ENCODE measurements around the gene ZNF70. TPM values are rescaled to one million over a fixed set of nuclear protein-coding genes. Genes with fewer than 3 reads are reported as not detected.

Gene ZNF70
- total RNA-seq, 2 experiments from 2014 or later, result 1.3 to 1.9 TPM

DNA sequence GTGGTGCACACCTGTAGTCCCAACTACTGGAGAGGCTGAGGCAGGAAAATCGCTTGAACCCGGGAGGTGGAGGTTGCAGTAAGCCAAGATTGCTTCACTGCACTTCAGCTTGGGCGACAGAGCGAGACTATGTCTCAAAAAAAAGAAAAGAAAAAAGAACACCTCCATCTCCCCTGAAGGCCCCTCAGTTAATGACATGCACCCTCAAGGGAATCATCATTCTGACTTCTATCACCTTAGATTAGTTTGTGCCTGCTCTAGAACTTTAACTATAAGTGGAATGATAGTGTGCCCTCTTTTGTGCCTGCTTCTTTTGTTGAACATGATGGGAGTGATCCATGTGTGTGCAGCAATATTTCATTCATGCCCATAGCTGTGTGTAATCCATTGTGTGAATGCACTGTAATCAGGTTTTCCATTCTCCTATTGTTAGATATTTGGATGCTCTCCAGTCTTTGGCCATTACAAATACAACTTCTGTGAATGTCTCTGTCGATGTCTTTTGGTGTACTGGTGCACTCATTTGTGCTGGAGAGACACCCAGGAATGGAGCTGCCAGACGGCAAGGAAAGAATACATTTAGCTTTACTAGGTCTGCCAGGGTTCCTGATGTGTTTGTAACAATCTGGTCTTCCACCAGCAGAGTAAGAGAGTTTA is 4.2 kb upstream of the ZNF70 start:
- CTCF ChIA-PET, result interaction anchor here (1.0 kb wide), 1 partner anchor 10 kb away, joined by 3 read pairs; no protein-coding TSS in a partner anchor
- H3K4me1 Mint-ChIP-seq (ENCODE audit: low read depth), result peaks cover 6% of the 10 kb centered on the region
- no peak overlapping the region for H3K27ac ChIP-seq (ENCODE audit: low read depth in 1 of 2, low read length in 2 of 2)

DNA sequence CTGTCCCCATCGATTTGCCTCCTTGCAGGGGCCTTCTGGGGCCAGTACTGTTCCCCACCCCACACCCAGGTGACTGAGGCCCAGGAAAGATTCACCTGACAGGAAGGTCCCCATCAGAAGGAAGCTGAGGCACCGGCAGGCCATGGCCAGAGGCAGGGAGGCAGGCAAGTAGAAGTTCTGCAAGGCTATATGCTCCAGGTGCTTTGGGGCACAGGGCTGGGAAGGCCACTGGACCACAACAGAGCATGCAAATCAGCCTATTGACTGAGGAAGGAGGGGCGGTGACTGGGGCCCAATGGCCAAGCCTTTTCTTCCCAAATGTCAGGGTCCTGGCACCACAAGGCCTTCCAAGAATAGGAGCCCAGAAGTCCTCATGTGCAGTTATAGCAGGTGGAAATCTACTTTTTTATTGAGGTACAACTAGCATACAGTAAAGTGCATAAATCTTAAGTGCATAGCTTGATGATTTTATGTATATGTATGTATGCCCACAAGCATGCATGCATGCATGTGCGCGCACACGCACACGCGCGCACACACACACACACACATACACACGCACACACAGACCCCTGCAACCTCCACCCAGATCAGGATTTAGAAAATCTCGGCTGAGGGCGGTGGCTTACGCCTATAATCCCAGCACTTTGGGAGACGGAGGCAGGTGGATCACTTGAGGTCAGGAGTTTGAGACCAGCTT is 3.5 kb upstream of the ZNF70 start, which contains the start of gene VPREB3:
VPREB3 (minus strand) TSS at position 206 of the 700 bp plus-strand sequence; CDS start at position 144, 62 bp downstream.
- Histone ChIP-seq H3K4me1 (ENCODE audit: insufficient read depth, low read length) (peaks cover 17% of the 10 kb centered on the region), H3K36me3 (ENCODE audit: insufficient read depth, low read length) (no peaks in the 10 kb centered on the region), H3K4me3 (ENCODE audit: low read length) (no peak within 1 kb of the TSS), H3K27ac (ENCODE audit: low read depth in 1 of 2, low read length in 2 of 2) (no peak within 1 kb of the TSS), H3K27me3 (ENCODE audit: control insufficient read depth in 1 of 2, insufficient read depth in 2 of 2, low read length in 2 of 2) (no peaks in the 10 kb centered on the region), H3K9me3 (ENCODE audit: control insufficient read depth in 1 of 2, insufficient read depth in 1 of 2, low read length in 2 of 2) (no peaks in the 10 kb centered on the region)
- ATAC-seq (ENCODE audit: poor library complexity) (no peak), DNase-seq (no peak)
- CTCF ChIA-PET, result interaction anchor here (1.0 kb wide), 1 partner anchor 11 kb away, joined by 3 read pairs; no protein-coding TSS in a partner anchor
- Mint-ChIP-seq H3K27ac (no peak within 1 kb of the TSS), H3K4me3 (peak within 1 kb of the TSS; percentile 65), H3K4me1 (ENCODE audit: low read depth) (peaks cover 12% of the 10 kb centered on the region), H3K27me3 (no peaks in the 10 kb centered on the region), H3K36me3 (ENCODE audit: low read depth) (no peaks in the 10 kb centered on the region), H3K9me3 (no peaks in the 10 kb centered on the region)
- TF ChIP-seq, protein P1, sequence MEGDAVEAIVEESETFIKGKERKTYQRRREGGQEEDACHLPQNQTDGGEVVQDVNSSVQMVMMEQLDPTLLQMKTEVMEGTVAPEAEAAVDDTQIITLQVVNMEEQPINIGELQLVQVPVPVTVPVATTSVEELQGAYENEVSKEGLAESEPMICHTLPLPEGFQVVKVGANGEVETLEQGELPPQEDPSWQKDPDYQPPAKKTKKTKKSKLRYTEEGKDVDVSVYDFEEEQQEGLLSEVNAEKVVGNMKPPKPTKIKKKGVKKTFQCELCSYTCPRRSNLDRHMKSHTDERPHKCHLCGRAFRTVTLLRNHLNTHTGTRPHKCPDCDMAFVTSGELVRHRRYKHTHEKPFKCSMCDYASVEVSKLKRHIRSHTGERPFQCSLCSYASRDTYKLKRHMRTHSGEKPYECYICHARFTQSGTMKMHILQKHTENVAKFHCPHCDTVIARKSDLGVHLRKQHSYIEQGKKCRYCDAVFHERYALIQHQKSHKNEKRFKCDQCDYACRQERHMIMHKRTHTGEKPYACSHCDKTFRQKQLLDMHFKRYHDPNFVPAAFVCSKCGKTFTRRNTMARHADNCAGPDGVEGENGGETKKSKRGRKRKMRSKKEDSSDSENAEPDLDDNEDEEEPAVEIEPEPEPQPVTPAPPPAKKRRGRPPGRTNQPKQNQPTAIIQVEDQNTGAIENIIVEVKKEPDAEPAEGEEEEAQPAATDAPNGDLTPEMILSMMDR (IDR thresholded peaks at IDR 0.05), result no peak
- intact Hi-C loops (cut with DNase I, micrococcal nuclease), result no loop called here
- POLR2A ChIA-PET, result interaction anchor here (0.9 to 1.1 kb wide), 2 partner anchors 103 kb away, joined by 3 to 4 read pairs; partner anchors contain the start of gene SLC2A11

More for the DNA sequence above, 4.2 kb upstream of the ZNF70 start:
- no peak overlapping the region for H3K4me3 Mint-ChIP-seq
- ATAC-seq (ENCODE audit: poor library complexity) (no peak), DNase-seq (no peak)
- no peaks in the 10 kb centered on the region for H3K36me3 ChIP-seq (ENCODE audit: insufficient read depth, low read length)
- no peaks in the 10 kb centered on the region for H3K9me3 ChIP-seq (ENCODE audit: control insufficient read depth in 1 of 2, insufficient read depth in 1 of 2, low read length in 2 of 2)
- H3K9me3 Mint-ChIP-seq, result no peaks in the 10 kb centered on the region
- intact Hi-C loops (cut with DNase I, micrococcal nuclease), result no loop called here
- no peak overlapping the region for H3K27ac Mint-ChIP-seq
- H3K27me3 ChIP-seq (ENCODE audit: control insufficient read depth in 1 of 2, insufficient read depth in 2 of 2, low read length in 2 of 2), result no peaks in the 10 kb centered on the region
- H3K4me1 ChIP-seq (ENCODE audit: insufficient read depth, low read length), result peaks cover 13% of the 10 kb centered on the region
- H3K4me3 ChIP-seq (ENCODE audit: low read length), result no peak overlapping the region
- H3K36me3 Mint-ChIP-seq (ENCODE audit: low read depth), result no peaks in the 10 kb centered on the region
- TF ChIP-seq, protein P1 (IDR thresholded peaks at IDR 0.05), result no peak
- POLR2A ChIA-PET, result interaction anchor here (0.6 to 1.2 kb wide), 3 partner anchors 38 to 712 kb away, joined by 3 read pairs; partner anchors contain the start of gene SLC2A11
- H3K27me3 Mint-ChIP-seq, result no peaks in the 10 kb centered on the region

DNA sequence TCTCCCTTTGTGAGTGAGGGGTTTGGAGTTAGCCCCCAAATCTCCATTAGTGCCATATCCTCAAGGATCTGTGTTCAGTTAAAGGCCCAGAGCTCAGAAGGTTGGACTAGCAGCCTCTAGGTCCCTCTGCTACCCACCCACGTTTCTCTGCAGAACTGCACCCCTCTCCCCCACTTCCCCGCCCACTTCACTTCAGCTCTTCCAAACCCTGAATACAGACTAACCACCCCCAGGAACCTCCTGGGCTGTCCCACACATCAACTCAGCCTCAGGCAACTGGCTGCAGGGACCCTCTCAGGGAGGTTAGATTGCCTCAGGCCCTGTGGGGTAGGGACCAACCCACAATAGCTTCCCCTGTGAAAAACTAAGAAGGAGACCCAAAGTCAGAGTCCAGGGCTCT is 2.5 kb upstream of the ZNF70 start:
- Mint-ChIP-seq H3K36me3 (ENCODE audit: low read depth) (no peaks in the 10 kb centered on the region), H3K9me3 (no peaks in the 10 kb centered on the region), H3K4me3 (peak overlapping the region; percentile 65), H3K27ac (no peak overlapping the region), H3K27me3 (no peaks in the 10 kb centered on the region), H3K4me1 (ENCODE audit: low read depth) (peaks cover 12% of the 10 kb centered on the region)
- intact Hi-C loops (cut with DNase I, micrococcal nuclease), result no loop called here
- Histone ChIP-seq H3K4me1 (ENCODE audit: insufficient read depth, low read length) (peaks cover 17% of the 10 kb centered on the region), H3K27ac (ENCODE audit: low read depth in 1 of 2, low read length in 2 of 2) (no peak overlapping the region), H3K36me3 (ENCODE audit: insufficient read depth, low read length) (no peaks in the 10 kb centered on the region), H3K4me3 (ENCODE audit: low read length) (no peak overlapping the region), H3K9me3 (ENCODE audit: control insufficient read depth in 1 of 2, insufficient read depth in 1 of 2, low read length in 2 of 2) (no peaks in the 10 kb centered on the region), H3K27me3 (ENCODE audit: control insufficient read depth in 1 of 2, insufficient read depth in 2 of 2, low read length in 2 of 2) (no peaks in the 10 kb centered on the region)
- ChIA-PET CTCF (no interaction called here), POLR2A (interaction anchor here (0.9 kb wide), 1 partner anchor 104 kb away, joined by 4 read pairs; the partner anchor contains the start of gene SLC2A11)
- ATAC-seq (ENCODE audit: poor library complexity) (no peak), DNase-seq (peak in 1 of 14 experiments; percentile 14)
- TF ChIP-seq, protein P1 (IDR thresholded peaks at IDR 0.05), result no peak

Measured in CD4-positive, alpha-beta T cell (primary cell).